Measurements from ENCODE around the gene KATNBL1. TPM values are rescaled to one million over a fixed set of nuclear protein-coding genes. Genes with fewer than 3 reads are reported as not detected.

The KATNBL1 gene
- total and polyA plus RNA-seq, 8 donors: 19.4 to 105 (median 54.8) TPM

GRCh38 chr15:34132881-34133280 lies 77.0 kb downstream of the KATNBL1 start:
- Histone ChIP-seq H3K9me3 (no peaks in the 10 kb centered on the region), H3K27ac (no peak overlapping the region), H3K4me3 (no peak overlapping the region), H3K36me3 (peaks cover 0 to 3% (median 0%) of the 10 kb centered on the region in 4 donors), H3K4me1 (no peaks in the 10 kb centered on the region), H3K27me3 (no peaks in the 10 kb centered on the region)
- TF ChIP-seq POLR2A (IDR thresholded peaks at IDR 0.05) (no peak), CTCF (IDR thresholded peaks at IDR 0.05) (no peak)
- no peak for DNase-seq
- 89 to 98% (median 90%) methylated on average over 1 of the region's 1 CpG for WGBS, 5 donors
- intact Hi-C loops (cut with DNase I; ENCODE audit: low total_unique reads): no loop called here

- Histone ChIP-seq H3K27me3 (no peaks in the 10 kb centered on the region), H3K36me3 (no peaks in the 10 kb centered on the region), H3K9me3 (no peaks in the 10 kb centered on the region), H3K4me3 (no peak overlapping the region), H3K27ac (no peak overlapping the region), H3K4me1 (no peaks in the 10 kb centered on the region)
- TF ChIP-seq CTCF (IDR thresholded peaks at IDR 0.05): no peak
- TF ChIP-seq POLR2AphosphoS5 (IDR thresholded peaks at IDR 0.05): no peak
- no peak for TF ChIP-seq EP300 (IDR thresholded peaks at IDR 0.05)
- TF ChIP-seq POLR2A (IDR thresholded peaks at IDR 0.05): no peak
- intact Hi-C loops (cut with DNase I; ENCODE audit: low total_unique reads): no loop called here
- 47 to 49% (median 47%) methylated on average over 2 of the region's 2 CpGs for WGBS, 5 donors
- no peak for DNase-seq
Measured at GRCh38 chr15:34128898-34129297, 81.0 kb downstream of the KATNBL1 start.

- no peak for DNase-seq
- Histone ChIP-seq H3K36me3 (no peaks in the 10 kb centered on the region), H3K4me3 (no peak overlapping the region), H3K4me1 (no peaks in the 10 kb centered on the region), H3K27ac (no peak overlapping the region), H3K9me3 (no peaks in the 10 kb centered on the region), H3K27me3 (no peaks in the 10 kb centered on the region)
- intact Hi-C loops (cut with DNase I; ENCODE audit: low total_unique reads): no loop called here
- TF ChIP-seq CTCF (IDR thresholded peaks at IDR 0.05): no peak
- TF ChIP-seq EP300 (IDR thresholded peaks at IDR 0.05): no peak
- no peak for TF ChIP-seq POLR2AphosphoS5 (IDR thresholded peaks at IDR 0.05)
- TF ChIP-seq POLR2A (IDR thresholded peaks at IDR 0.05): no peak
Measured at GRCh38 chr15:34126522-34126921, 83.4 kb downstream of the KATNBL1 start.

GRCh38 chr15:34125945-34126344 lies 84.0 kb downstream of the KATNBL1 start:
- no peak for TF ChIP-seq CTCF (IDR thresholded peaks at IDR 0.05)
- TF ChIP-seq POLR2AphosphoS5 (IDR thresholded peaks at IDR 0.05): no peak
- no peak for TF ChIP-seq EP300 (IDR thresholded peaks at IDR 0.05)
- TF ChIP-seq POLR2A (IDR thresholded peaks at IDR 0.05): no peak
- H3K27ac ChIP-seq: no peak overlapping the region
- WGBS, 5 donors: 51 to 68% (median 63%) methylated on average over 1 of the region's 1 CpG
- no peaks in the 10 kb centered on the region for H3K36me3 ChIP-seq
- DNase-seq: no peak
- no peaks in the 10 kb centered on the region for H3K9me3 ChIP-seq
- intact Hi-C loops (cut with DNase I; ENCODE audit: low total_unique reads): no loop called here
- H3K4me1 ChIP-seq: no peaks in the 10 kb centered on the region
- no peaks in the 10 kb centered on the region for H3K27me3 ChIP-seq
- no peak overlapping the region for H3K4me3 ChIP-seq

All from stomach (tissue), 9 donors.